ENCODE results near the gene KIF3A. TPM values are rescaled to one million over a fixed set of nuclear protein-coding genes. Genes with fewer than 3 reads are reported as not detected.

The KIF3A gene
- total RNA-seq, 1 donor from 2014 or later: 19.8 TPM

DNA sequence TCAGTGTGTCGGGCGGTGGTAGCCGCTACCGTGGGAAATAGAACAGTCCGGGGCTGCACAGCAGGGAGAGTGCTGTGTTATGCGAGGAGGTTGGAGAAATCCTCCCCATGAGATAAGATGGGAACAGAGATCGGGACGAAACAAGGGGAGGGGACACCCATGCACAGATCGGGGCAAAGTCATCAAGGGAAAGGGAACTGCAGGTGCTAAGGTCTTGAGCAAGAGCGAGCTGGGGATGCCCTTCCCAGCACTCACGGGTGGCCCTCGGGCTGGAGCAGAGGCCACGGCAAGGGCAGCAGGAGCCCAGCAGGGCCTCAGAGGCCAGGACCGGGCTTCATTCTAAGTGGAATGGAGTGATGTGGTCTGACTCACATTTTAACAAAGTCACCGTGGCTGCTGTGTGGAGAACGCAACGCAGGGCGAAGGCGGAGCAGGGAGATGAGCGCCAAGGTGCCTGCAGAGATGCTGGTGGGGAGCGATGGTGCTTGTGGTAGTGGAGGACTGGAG, 71.7 kb downstream of the KIF3A start:
- intact Hi-C loops (cut with micrococcal nuclease): no loop called here

DNA sequence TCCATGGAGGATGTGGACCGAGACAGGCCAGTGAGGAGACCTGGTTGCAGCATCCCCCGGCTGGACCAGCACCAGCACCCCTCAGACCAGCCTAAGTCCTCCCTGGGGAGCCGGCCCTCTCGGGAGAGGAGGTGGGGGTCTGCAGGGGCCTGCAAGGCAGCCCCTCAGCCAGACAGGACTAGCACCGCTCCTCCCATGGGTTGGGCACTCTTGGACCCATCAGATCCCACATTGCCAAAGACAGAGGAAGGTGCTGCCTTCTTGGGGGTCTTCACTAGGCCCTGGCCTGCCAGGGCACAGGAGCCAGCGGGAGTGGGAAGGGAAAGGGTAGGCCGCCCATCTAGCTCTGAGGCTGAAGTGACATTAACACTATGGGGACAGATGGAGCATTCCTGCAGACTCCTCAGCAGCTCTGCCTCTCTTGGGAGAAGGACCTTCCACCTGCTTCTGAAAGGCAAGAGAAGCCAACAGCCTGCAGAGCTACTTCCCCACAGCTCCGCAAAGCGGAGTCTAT, 72.6 kb downstream of the KIF3A start:
- intact Hi-C loops (cut with micrococcal nuclease): no loop called here

GRCh38 chr5:132663771-132664695, 73.3 kb downstream of the KIF3A start:
- intact Hi-C loops (cut with micrococcal nuclease): loop anchor here (2.0 kb wide), 1 partner anchor 25 kb away; no protein-coding TSS in a partner anchor

DNA sequence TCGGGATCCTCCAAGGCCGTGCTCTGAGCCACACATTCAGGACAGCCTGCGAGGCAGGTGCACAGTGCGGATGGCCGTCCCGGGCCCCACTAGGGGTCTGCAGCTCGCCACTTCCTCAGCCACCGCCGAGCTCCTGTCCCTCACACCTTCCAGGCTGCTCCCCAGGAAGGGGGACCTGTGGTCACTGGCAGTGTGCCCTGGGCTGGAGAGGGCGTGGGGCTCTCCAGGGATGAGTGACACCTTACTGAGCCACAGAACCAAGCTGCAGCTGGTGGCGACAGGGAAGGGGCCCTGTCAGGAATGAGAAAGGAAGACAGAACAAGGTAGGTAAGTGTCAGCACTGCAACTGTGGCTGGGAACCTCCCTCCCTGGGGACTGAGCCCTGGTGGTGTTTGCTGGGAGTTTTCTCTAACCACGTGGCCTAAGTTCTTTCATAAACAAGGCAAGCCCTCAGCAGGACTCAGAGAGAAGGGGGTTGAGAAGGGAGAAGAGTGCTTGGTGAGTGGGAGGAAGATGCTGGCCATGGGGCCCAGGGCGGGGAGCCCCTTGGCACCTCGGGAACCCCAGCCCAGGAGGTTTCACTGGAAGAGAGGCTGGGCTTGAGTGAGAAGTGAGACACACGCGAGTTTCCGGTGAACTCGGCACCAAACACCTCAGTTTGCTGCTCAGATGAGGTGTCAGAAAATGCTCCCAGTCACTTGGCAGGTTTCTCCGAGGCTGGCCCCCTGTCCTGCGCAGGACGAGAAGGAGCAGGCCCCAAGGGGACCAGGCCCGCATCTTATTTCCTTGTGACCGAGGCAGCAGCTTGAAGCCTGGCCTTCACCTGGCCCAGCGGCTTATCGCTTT, 74.2 kb downstream of the KIF3A start:
- intact Hi-C loops (cut with micrococcal nuclease): loop anchor here (2.0 kb wide), 1 partner anchor 26 kb away; no protein-coding TSS in a partner anchor

- intact Hi-C loops (cut with micrococcal nuclease): loop anchor here (2.0 kb wide), 1 partner anchor 27 kb away; no protein-coding TSS in a partner anchor
Observed at GRCh38 chr5:132662004-132662401, 75.3 kb downstream of the KIF3A start.

DNA sequence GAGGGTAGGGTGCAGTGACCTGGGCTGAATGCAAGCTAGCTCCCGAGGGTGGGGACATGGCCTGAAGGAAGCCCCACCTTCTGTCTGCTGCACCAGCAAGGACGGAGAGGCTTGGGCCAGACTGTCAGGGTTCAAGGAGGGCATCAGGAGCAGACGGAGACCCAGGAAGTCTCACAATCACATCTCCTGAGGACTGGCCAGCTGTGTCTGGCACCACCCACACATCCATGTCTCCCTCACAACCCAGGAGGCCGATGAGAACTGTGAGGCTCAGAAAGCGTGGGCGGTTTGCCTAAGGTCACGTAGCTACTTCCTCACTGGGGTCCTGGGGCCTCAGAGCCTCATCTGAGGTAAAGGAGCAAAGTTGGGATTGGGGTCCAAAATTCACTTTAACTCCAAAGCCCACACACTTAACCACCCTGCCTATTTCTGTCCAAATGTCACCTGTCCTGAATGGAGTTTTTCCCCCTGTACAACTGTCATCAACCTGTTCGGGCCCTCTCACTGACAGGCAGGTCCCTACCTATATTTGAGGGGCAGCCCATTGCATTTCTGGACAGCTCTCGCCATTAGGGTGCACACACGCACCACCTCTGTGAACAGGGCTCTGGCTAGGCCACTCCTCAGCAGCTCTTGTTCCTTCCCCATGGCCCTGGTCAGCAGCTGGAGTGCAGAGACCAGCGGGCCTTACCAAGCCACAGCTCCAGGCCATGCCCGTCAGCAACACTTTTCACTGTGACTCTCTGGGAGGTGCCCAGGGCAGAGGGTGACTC, 75.9 kb downstream of the KIF3A start:
- intact Hi-C loops (cut with micrococcal nuclease): loop anchor here (2.0 kb wide), 1 partner anchor 27 kb away; no protein-coding TSS in a partner anchor

DNA sequence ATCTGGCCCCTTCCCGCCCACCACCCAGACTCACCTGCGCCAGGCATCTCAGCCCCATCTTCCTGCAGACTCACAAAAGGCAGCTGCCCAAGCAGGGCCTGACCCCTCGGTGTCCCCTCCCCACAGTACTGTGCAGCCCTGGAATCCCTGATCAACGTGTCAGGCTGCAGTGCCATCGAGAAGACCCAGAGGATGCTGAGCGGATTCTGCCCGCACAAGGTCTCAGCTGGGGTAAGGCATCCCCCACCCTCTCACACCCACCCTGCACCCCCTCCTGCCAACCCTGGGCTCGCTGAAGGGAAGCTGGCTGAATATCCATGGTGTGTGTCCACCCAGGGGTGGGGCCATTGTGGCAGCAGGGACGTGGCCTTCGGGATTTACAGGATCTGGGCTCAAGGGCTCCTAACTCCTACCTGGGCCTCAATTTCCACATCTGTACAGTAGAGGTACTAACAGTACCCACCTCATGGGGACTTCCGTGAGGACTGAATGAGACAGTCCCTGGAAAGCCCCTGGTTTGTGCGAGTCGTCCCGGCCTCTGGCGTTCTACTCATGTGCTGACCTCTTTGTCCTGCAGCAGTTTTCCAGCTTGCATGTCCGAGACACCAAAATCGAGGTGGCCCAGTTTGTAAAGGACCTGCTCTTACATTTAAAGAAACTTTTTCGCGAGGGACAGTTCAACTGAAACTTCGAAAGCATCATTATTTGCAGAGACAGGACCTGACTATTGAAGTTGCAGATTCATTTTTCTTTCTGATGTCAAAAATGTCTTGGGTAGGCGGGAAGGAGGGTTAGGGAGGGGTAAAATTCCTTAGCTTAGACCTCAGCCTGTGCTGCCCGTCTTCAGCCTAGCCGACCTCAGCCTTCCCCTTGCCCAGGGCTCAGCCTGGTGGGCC, 77.5 kb downstream of the KIF3A start:
- intact Hi-C loops (cut with micrococcal nuclease): no loop called here

DNA sequence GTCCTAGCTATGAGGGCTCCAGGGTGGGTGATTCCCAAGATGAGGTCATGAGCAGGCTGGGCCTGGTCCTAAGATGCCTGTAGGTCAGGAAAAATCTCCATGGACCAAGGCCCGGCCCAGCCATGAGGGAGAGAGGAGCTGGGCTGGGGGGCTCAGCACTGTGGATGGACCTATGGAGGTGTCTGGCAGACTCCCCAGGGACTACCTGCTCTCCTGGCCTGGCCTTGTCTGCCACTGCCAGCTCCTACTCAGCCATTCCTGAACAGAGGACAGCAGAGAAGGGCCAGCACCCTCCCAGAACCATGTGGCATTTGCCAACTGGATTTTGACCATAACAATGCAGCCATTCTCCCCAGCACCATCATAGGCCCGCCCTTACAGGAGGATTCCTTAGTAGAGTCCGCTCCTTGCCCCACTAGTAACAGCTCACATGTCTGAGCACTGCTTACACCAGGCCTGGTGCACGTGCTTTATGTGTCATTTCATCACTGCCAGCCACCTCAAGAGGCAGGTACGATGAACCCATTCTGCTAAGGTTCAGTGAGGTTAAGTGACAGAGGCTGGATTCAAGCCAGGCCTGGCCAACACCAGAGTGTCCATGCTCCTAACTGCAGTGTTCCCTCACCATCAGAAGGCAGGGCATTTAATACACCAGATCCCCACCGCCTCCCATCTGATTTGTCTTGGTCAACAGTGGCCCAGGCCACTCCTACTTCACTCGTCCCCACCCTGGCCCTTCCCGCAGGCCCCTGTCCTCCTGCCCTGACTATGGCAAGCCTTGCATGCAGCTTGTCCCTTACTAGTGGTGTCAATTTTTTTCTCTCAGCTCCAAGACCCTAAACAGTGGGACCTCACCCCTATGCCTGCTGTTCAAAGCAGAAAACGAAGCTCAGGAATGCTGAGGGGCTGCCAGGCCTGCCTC, 78.7 kb downstream of the KIF3A start:
- intact Hi-C loops (cut with micrococcal nuclease): no loop called here

DNA sequence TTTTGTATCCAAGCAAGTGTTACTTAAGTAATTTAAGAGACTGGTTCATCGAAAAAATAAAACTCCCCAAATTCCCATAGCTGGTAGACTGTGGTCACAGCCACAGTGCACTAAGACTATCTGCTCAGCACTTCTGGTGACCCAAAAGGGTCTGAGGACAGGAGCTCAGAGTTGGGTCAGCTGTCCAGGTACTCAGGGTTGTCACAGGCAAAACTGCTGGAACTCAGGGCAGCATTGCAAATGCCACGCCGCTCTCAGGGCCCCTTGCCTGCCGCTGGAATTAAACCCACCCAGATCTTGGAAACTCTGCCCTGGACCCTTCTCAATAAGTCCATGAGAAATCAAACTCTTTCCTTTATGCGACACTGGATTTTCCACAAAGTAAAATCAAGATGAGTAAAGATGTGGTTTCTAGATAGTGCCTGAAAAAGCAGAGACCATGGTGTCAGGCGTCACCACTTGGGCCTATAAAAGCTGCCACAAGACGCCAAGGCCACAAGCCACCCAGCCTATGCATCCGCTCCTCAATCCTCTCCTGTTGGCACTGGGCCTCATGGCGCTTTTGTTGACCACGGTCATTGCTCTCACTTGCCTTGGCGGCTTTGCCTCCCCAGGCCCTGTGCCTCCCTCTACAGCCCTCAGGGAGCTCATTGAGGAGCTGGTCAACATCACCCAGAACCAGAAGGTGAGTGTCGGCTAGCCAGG, 79.5 kb downstream of the KIF3A start, which contains the start of gene IL13:
IL13 (plus strand) TSS at position 498 of the 705 bp plus-strand sequence; CDS start at position 512, 14 bp downstream.
- intact Hi-C loops (cut with micrococcal nuclease): no loop called here

DNA sequence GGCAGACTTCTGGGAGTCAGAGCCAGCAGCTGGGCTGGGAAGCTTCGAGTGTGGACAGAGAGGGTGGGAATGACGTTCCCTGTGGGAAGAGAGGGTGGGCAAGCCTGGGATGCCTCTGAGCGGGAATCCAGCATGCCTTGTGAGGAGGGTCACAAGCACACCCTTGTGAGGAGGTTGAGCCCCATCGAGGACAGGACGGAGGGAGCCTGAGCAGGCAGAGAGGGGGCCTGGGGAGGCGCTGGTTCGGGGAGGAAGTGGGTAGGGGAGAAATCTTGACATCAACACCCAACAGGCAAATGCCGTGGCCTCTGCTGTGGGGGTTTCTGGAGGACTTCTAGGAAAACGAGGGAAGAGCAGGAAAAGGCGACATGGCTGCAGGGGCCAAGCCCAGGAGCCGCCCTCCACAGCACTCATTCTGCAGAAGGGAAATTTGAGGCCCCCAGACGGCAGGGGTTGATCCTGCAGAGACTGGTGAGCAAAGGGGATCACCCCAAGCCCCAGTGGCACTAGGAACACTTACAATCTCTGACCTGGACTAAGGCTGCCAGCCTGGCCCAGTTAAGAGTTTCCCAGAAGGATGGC, 80.5 kb downstream of the KIF3A start:
- intact Hi-C loops (cut with micrococcal nuclease): no loop called here

DNA sequence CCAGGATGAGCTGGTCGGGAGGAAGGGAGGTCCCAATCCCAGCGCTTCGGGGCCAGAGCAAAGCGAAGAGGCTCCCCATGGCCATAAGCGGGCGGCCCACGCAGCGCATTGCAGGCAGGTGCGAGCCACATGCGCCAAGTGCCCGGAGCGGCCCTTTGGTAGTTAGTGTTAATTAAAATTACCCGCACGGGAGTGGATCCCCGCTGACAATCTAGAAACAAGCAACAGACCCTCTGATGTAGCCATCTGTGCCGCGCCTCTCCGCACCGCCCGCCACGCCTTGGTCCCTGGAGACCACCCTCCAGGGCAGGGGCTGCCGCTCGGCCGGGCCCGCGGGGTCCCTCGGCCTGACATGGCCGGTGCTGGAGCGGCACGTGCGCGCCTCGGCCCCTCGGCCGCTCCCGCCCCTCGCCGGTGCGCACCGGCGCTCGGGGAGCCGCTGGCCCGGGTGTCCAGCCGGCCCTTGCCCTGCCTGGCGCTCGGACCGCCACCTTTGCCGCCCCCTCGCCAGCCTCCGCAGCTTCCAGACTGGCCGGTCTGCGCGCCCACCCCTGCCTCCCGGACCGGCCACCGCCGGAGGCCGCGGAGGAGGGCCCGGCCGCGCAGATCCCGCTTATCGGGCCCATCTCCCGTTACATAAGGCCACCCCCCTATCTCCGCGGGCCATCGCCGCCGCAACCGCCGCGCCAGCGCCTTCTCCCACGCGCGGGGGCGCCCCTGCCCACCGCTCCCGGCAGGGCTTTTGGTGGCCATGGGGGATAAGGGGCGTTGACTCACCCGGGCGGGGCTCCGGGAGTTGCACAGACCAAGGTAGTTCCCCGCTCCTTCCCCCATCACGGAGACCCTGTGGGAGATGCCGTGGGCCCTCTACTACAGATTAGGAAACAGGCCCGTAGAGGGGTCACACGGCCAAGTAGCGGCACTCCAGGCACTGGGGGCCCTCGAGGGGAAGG, 81.2 kb downstream of the KIF3A start:
- intact Hi-C loops (cut with micrococcal nuclease): no loop called here

DNA sequence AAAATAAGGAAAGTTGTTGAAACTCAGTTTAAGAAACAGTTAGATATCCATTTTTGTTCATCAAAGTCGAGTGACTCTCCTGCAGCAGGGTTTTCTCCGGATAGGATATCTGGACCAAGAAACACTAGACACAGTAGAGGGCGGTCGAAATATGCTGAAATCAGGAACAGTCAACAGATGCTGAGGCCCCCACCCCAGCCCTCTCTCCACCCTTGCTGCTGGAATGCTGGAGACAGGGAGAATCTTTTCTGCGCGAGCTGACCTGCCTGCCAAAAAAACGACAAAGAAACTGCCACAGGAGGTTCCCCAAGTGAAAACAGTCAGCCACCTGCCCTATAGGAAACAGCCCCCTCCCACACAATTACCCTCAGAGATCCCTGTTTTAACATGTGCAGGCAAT, 83.6 kb downstream of the KIF3A start:
- intact Hi-C loops (cut with micrococcal nuclease): no loop called here

GRCh38 chr5:132651838-132652469, 85.4 kb downstream of the KIF3A start:
- intact Hi-C loops (cut with micrococcal nuclease): no loop called here

DNA sequence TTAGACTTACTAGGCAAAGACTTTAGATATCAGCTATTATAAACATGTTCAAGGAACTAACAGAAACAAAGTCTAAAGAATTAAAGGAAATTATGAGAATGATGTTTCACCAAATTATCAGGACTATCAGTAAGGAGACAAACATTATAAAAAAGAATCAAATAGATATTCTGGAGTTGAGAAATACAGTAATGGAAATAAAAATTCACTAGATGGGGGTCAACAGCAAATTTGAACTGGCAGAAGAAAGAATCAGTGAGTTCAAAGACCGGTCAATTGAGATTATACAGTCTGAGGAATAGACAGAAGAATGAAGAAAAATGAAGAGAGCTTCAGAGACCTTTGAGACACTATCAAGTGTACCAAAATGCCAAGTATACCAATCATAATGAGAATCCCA, 89.0 kb downstream of the KIF3A start:
- intact Hi-C loops (cut with micrococcal nuclease): no loop called here

DNA sequence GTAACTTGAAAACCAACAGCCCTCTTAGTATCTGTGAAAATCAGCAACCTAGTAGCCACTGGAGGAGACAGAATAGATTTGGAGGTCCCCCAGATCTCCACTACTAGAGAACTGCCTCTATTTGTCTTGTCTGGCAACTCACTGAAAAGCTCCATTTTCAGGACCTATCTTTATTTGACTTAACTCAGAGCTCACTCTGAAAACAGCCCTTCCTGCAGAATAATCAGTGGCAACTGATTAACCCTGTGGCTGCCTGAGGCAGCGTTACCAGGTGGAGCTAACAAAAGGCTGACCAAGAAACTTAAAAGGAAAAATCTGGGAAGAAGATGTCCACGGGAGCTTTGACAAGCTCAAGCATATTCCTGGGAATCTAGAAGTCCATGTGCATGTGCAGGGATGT, 89.9 kb downstream of the KIF3A start:
- intact Hi-C loops (cut with micrococcal nuclease): no loop called here

All from T-helper 2 cell treated with Interferon-gamma antibody and Interleukin-4, amounts not matched to agents 100 ng/mL and 5 ng/mL, for 36 hours (primary cell).